ENCODE data around the gene PDZRN4.
"Not testable (repeated sequence)": the region's sequence is repeated elsewhere in the genome, so short reads cannot be mapped to it uniquely, and the experiment has no call there.

- TF ChIP-seq EP300, CTCF, POLR2A, POLR2AphosphoS5 (IDR thresholded peaks at IDR 0.05): not testable (repeated sequence)
Measured at GRCh38 chr12:41547071-41547470, 359.0 kb downstream of the PDZRN4 start.

Measured in suprapubic skin (tissue), 4 donors.